GM12874 (cell line): Measurements from ENCODE around the gene CCDC190.

Experiments
- TF ChIP-seq, protein P1 (sequence below): IDR thresholded peaks from 2 replicates; pipeline ENCODE4 v1.5.1; 2011; ENCODE audit warnings: low read depth, mild to moderate bottlenecking, control low read depth, low read length, moderate library complexity; ENCODE audit not compliant: insufficient read depth

The CCDC190 gene

DNA sequence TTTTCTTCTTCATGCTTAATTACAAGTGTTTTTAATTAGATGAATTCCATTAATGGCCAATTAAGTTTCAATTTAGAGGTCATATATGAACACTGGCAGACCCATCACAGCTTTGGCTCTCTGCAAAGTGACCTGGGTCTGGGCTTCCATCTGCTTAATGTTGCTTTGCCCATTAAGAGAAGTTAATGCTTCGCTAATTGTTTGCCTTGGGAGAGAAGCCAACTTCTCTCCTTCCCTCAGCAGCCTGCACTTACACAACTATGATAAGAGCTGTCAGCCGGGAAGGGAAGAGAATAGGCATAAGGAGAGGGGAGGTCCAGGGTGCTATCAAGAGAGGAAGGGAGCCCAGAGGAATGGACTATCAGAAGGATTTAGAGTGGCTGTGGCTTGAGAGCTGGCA is 29.0 kb upstream of the CCDC190 start:
- TF ChIP-seq, protein P1, sequence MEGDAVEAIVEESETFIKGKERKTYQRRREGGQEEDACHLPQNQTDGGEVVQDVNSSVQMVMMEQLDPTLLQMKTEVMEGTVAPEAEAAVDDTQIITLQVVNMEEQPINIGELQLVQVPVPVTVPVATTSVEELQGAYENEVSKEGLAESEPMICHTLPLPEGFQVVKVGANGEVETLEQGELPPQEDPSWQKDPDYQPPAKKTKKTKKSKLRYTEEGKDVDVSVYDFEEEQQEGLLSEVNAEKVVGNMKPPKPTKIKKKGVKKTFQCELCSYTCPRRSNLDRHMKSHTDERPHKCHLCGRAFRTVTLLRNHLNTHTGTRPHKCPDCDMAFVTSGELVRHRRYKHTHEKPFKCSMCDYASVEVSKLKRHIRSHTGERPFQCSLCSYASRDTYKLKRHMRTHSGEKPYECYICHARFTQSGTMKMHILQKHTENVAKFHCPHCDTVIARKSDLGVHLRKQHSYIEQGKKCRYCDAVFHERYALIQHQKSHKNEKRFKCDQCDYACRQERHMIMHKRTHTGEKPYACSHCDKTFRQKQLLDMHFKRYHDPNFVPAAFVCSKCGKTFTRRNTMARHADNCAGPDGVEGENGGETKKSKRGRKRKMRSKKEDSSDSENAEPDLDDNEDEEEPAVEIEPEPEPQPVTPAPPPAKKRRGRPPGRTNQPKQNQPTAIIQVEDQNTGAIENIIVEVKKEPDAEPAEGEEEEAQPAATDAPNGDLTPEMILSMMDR: no peak

DNA sequence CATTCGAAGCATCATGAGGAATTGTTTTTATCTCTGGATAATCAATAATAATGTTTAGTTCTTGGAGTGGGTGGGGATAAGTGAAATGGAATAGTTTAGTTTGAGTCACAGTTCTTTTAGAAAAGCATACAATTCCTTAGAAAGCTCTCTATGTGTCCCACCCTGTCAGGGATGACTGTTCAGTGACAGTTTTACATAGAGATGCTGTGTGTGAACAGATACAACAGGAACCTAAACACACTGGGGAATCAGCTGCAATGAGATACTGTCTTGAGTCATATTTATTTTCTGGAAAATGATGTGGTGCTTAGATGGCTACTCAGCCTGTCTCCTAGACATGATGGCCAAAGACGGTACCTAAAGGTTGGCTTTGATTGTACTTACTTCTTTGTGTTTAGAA is 25.7 kb upstream of the CCDC190 start:
- TF ChIP-seq, protein P1: no peak

DNA sequence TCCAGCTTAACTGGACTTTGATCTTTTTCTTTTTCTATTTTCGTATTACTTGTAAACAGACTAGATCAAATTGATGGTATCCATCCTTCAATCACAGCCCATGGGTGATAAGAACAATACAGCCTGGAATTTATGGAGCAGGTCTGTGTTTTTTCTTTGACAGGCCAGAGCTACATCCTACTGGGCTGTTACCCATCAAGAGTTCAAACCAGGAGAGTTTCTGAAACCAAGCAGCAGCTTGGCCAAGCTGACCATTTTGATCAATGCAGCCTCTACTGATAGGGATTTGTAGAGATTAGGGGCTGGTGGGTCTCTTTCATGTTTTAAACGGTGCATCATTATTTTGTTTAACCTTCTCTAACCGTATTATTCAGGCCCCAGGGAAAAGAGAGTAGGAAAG is 24.3 kb upstream of the CCDC190 start:
- TF ChIP-seq, protein P1: no peak

DNA sequence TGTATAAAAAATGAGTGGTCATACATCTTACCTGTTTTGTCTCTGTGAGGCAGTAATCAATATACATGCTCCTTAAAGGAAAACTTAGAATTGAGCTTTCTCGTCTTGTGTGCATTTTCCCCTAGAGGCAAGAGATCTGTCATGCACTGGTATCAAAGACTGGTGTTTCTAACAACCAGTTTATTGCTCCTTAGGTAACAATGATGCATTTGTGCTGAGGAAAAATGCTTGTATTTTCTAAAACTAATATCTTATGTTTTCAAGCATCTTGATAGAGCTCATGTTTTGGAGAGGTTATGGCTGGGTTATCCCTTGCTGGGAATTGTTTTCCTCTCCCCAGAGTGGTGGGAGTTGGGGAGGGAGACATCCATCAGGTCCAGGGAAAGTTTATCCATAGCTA is 23.9 kb upstream of the CCDC190 start:
- TF ChIP-seq, protein P1: no peak

DNA sequence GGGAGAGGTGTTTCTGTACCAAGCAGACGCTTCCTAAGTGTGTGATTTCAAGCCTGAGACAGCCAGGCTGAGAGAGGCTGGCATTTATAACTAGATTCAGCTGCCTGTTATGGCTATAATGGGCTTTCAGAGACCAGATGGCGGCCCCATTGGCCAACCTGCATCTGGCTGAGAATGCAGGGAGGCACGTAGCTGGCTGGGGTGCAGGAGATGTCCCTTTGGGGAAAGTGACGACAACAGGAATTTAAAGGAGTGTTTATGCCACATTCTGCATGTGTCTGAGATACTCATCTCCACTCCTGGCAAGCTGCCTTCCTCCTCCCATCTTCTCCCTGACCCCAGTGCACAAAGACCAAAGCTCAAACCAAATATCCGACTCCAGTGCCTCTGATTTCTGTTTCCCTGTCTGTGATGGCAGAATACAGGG is 21.3 kb upstream of the CCDC190 start:
- TF ChIP-seq, protein P1: no peak

DNA sequence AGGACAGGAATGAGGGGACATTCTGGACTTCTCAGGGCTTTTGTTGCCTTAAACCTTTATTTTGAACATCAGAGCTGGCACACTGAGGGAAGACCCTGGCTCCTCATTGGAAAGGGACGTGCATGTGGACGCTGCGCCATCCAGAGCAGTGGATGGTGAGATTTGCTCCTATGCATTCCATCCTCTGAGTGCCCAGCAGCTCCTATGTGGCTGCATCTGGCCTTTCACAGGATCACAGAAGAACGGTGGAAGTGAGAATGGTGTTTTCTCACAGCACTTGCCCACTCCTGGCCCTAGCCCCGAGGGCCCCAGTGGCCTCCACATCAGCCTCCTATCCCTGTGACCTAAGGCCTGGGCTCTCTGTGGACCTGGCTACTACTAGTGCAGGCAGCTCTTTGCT is 20.6 kb upstream of the CCDC190 start:
- TF ChIP-seq, protein P1: no peak

DNA sequence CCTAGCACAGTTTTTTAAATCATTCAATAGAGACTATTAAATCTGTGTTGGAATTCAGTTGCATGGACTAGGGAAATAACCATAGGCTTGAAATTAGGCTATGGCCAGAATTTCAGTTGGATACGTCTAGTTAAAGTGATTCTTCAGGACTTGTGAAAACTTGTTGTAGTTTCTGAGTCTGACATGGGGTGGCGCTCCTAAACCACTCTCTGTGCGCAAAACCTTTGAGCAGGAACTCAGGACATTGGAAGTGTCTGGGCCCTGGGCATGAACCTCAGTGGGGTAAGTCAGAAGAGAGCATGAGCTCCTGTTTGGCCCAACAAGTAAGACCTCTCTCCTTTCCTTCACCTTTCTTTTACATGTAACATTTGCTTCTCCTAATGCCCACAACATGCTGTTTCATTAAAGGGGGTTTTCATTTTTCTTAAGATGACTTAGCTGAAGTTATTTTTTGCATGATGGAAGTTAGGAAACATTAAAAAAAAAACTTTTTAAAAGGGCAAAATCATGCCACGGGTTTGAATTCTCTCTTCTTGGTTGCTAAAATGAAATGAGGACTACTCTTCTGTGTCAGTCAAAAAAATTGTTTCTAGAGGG is 17.1 kb upstream of the CCDC190 start:
- TF ChIP-seq, protein P1: peak; percentile 54
